Breast epithelium (tissue), 4 donors: Measurements from ENCODE around the gene RANGAP1. TPM values are rescaled to one million over a fixed set of nuclear protein-coding genes. Genes with fewer than 3 reads are reported as not detected.
A peak's percentile ranks its signal among the peaks of the same experiment; 100 is the strongest.

Experiments
- DNase-seq, 2 donors: peaks; one replicate each; pipeline ENCODE4 v3.0.0-alpha.2; 2019; ENCODE audit warnings: low spot score in 2 of 2
- H3K27ac ChIP-seq, 2 donors: fragments of 200-600 bp; sonication (generic) in 1 of 2; one replicate each; pipeline ENCODE4 v1.5.1; 2016 to 2019; ENCODE audit warnings: mild to moderate bottlenecking in 1 of 2
- H3K27me3 ChIP-seq, 2 donors: fragments of 200-600 bp; sonication (generic) in 1 of 2; one replicate each; pipeline versions ENCODE4 v1.5.1 to v1.6.0; 2017 to 2019; ENCODE audit warnings: control low read depth in 1 of 2, mild to moderate bottlenecking in 1 of 2
- H3K36me3 ChIP-seq: fragments of 200-600 bp; one replicate; pipeline ENCODE4 v1.5.1; 2019
- H3K4me1 ChIP-seq, 2 donors: fragments of 200-600 bp; sonication (generic); one replicate each; pipeline ENCODE4 v1.5.1; 2016 to 2019; ENCODE audit warnings: control low read depth in 1 of 2
- H3K4me3 ChIP-seq, 3 donors: fragments of 200-600 bp; sonication (generic); 1 replicate in 2 of 3; 2 replicates in 1 of 3; pipeline ENCODE4 v1.5.1; 2016 to 2019; ENCODE audit warnings: mild to moderate bottlenecking in 3 of 3, moderate library complexity in 2 of 3
- H3K9me3 ChIP-seq, 2 donors: fragments of 200-600 bp; sonication (generic) in 1 of 2; one replicate each; pipeline ENCODE4 v1.5.1; 2016 to 2019; ENCODE audit warnings: control low read depth in 1 of 2
- POLR2A ChIP-seq: fragments of 450-650 bp; IDR thresholded peaks from one replicate; pipeline ENCODE4 v1.6.1; 2016; ENCODE audit warnings: antibody characterized with exemption, mild to moderate bottlenecking, moderate library complexity
- POLR2AphosphoS5 ChIP-seq, 3 donors: sonication (generic); formaldehyde crosslinking; IDR thresholded peaks; one replicate each; pipeline ENCODE4 v1.6.1; 2017; ENCODE audit warnings: antibody characterized with exemption in 3 of 3
- intact Hi-C: fragments of 100-400 bp; cut with DNase I; formaldehyde crosslinking; loops from one replicate; pipeline ENCODE4 v1.15.1; 2023; ENCODE audit warnings: low total_unique reads
- total RNA-seq, 3 donors: library from RNA; depleted of rRNA; stranded (reverse); fragments of >200 nt; gene quantifications; one replicate each; pipeline ENCODE4 v1.1.0, GENCODE V29; 2016
- TF ChIP-seq, protein P1 (sequence below), 3 donors: fragments of 450-650 bp; IDR thresholded peaks; one replicate each; pipeline ENCODE4 v1.5.1; 2016 to 2017; ENCODE audit warnings: antibody characterized with exemption in 3 of 3, mild to moderate bottlenecking in 3 of 3, moderate library complexity in 3 of 3

RANGAP1 gene
- total RNA-seq, 3 donors from 2014 or later, result 29.8 to 54.1 (median 51.2) TPM

DNA sequence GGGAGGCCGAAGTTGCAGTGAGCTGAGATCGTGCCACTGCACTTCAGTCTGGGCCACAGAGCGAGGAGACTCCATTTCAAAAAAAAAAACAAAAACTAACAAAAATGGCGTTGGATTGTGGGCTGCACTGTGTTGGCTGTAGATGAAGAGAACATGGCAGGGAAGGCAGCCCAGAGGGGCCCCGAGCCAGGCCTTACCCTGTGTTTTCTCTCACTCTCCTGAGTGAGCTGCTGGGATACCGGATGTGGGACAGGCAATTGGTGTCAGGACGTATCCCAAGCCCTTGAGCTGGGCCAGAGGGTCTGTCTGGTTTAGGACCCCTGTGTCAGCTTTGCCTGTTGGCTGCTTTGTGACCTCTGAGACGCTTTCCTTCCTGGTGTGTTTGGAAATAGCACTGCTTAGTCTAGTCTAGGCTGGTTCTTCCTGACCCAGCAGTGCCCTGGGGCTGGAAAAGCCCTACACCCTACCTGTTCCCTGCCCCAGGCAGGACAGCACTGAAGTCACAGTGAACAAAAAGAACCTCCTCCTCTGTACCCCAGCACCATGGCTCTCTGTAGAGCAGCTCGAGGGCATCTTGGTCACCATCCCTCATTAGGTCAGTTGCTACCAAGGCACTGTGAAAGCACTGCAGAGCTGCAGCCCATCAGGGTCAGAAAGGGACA lies 63.0 kb downstream of the RANGAP1 start:
- Histone ChIP-seq H3K27ac (no peak overlapping the region), H3K27me3 (no peaks in the 10 kb centered on the region), H3K36me3 (peaks cover 8% of the 10 kb centered on the region), H3K9me3 (no peaks in the 10 kb centered on the region), H3K4me1 (no peaks in the 10 kb centered on the region), H3K4me3 (no peak overlapping the region)
- intact Hi-C loops, result no loop called here
- no peak for TF ChIP-seq POLR2A
- TF ChIP-seq POLR2AphosphoS5 (IDR thresholded peaks at IDR 0.05), result no peak
- TF ChIP-seq, protein P1, sequence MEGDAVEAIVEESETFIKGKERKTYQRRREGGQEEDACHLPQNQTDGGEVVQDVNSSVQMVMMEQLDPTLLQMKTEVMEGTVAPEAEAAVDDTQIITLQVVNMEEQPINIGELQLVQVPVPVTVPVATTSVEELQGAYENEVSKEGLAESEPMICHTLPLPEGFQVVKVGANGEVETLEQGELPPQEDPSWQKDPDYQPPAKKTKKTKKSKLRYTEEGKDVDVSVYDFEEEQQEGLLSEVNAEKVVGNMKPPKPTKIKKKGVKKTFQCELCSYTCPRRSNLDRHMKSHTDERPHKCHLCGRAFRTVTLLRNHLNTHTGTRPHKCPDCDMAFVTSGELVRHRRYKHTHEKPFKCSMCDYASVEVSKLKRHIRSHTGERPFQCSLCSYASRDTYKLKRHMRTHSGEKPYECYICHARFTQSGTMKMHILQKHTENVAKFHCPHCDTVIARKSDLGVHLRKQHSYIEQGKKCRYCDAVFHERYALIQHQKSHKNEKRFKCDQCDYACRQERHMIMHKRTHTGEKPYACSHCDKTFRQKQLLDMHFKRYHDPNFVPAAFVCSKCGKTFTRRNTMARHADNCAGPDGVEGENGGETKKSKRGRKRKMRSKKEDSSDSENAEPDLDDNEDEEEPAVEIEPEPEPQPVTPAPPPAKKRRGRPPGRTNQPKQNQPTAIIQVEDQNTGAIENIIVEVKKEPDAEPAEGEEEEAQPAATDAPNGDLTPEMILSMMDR (IDR thresholded peaks at IDR 0.05), result no peak
- DNase-seq, result no peak

DNA sequence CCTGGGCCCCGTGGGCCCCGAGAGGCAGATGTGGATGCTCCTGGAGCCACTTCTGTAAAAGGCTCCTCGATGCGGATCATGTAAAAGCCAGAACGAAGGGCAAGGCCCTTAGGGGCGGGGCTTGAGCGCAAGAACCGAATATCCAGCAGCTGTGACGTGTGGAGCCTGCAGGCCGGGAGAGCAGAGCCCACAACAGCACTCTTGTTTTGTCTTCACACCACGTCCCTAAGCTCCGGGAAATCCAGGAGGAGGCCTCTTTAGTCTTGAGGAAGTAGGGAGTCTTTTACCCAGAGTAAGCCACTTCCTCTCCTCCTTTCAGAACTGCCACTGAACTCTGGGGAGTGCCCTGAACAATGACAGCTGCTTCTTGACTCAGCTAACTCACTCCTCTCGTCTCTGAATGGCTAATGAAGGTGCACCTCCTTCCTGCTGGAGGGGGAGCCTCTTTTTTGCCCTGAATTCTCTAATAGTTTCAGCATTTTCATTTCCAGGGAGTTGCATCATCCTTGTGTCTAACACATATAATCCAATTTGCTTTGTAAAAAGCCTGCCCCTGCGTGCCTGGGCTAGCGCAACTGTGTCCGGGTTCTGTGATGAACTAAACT lies 68.3 kb downstream of the RANGAP1 start:
- peak overlapping the region; percentile 62 to 70 for H3K27ac ChIP-seq
- no peaks in the 10 kb centered on the region for H3K9me3 ChIP-seq
- no peaks in the 10 kb centered on the region for H3K27me3 ChIP-seq
- DNase-seq, result peak in 1 of 2 donors; percentile 35
- TF ChIP-seq POLR2AphosphoS5 (IDR thresholded peaks at IDR 0.05) (no peak), POLR2A (no peak)
- TF ChIP-seq, protein P1 (IDR thresholded peaks at IDR 0.05), result no peak
- H3K4me1 ChIP-seq, result no peaks in the 10 kb centered on the region
- no peaks in the 10 kb centered on the region for H3K36me3 ChIP-seq
- intact Hi-C loops, result loop anchor here (10.0 kb wide), 1 partner anchor 117 kb away; no protein-coding TSS in a partner anchor
- peak overlapping the region in 1 of 3 donors; percentile 11 for H3K4me3 ChIP-seq

GRCh38 chr22:41216984-41217383 lies 69.0 kb downstream of the RANGAP1 start:
- no peaks in the 10 kb centered on the region for H3K36me3 ChIP-seq
- DNase-seq, result no peak
- TF ChIP-seq, protein P1 (IDR thresholded peaks at IDR 0.05), result no peak
- TF ChIP-seq POLR2A (no peak), POLR2AphosphoS5 (IDR thresholded peaks at IDR 0.05) (no peak)
- H3K27me3 ChIP-seq, result no peaks in the 10 kb centered on the region
- no peak overlapping the region for H3K4me3 ChIP-seq
- H3K27ac ChIP-seq, result peak overlapping the region; percentile 62 to 70
- intact Hi-C loops, result loop anchor here (10.0 kb wide), 1 partner anchor 118 kb away; no protein-coding TSS in a partner anchor
- H3K9me3 ChIP-seq, result no peaks in the 10 kb centered on the region
- H3K4me1 ChIP-seq, result no peaks in the 10 kb centered on the region

DNA sequence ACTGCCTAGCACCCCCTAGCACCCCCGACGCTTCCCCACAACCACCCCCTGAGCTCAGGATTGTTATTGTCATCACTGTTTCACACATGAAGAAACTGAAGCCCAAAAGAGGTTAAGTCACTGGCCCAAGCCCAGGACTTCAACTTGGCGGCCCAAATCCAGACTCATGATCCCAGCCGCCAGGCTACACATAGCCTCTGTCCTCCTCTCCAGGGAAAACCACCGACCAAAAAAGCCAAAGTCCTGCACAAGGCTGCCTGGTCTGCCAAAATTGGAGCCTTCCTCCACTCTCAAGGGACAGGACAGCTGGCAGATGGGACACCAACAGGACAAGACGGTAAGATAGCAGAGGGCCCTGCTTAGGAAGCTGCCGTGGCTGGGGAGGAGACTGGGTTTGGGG lies 70.1 kb downstream of the RANGAP1 start:
- H3K27me3 ChIP-seq, result no peaks in the 10 kb centered on the region
- no peak for DNase-seq
- H3K4me1 ChIP-seq, result no peaks in the 10 kb centered on the region
- TF ChIP-seq, protein P1 (IDR thresholded peaks at IDR 0.05), result no peak
- no peak for TF ChIP-seq POLR2AphosphoS5 (IDR thresholded peaks at IDR 0.05)
- TF ChIP-seq POLR2A, result no peak
- no peaks in the 10 kb centered on the region for H3K36me3 ChIP-seq
- no peaks in the 10 kb centered on the region for H3K9me3 ChIP-seq
- H3K27ac ChIP-seq, result no peak overlapping the region
- no peak overlapping the region for H3K4me3 ChIP-seq
- intact Hi-C loops, result loop anchor here (10.0 kb wide), 1 partner anchor 119 kb away; no protein-coding TSS in a partner anchor

DNA sequence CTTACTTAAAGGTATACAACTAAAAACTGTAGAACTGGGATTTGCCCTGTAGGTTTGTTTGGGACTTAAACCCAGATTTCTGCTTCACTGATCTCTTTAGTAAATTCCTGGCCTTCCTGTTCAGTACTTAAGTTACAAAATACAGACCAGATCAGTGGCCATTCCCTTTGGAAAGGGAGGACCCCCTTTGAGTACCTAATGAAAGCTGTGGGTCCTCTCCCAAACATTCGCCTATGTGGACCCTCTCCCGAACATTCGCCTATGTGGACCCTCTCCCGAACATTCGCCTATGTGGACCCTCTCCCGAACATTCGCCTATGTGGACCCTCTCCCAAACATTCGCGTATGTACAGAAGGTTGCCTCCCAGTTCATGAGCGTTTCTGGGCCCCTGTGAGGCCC lies 70.6 kb downstream of the RANGAP1 start:
- Histone ChIP-seq H3K4me3 (no peak overlapping the region), H3K27ac (no peak overlapping the region), H3K4me1 (no peaks in the 10 kb centered on the region), H3K9me3 (no peaks in the 10 kb centered on the region), H3K27me3 (no peaks in the 10 kb centered on the region), H3K36me3 (no peaks in the 10 kb centered on the region)
- TF ChIP-seq, protein P1 (IDR thresholded peaks at IDR 0.05), result no peak
- TF ChIP-seq POLR2A (no peak), POLR2AphosphoS5 (IDR thresholded peaks at IDR 0.05) (no peak)
- intact Hi-C loops, result loop anchor here (10.0 kb wide), 1 partner anchor 119 kb away; no protein-coding TSS in a partner anchor
- DNase-seq, result no peak
